ENCODE results near the gene SLC25A53. TPM values are rescaled to one million over a fixed set of nuclear protein-coding genes. Genes with fewer than 3 reads are reported as not detected.

Gene SLC25A53
- total and polyA plus RNA-seq, 10 of the 15 experiments (the other 5 are each of a cell fraction or from before 2014, with no cell fraction given), result 4.1 to 11.4 (median 7.6) TPM

DNA sequence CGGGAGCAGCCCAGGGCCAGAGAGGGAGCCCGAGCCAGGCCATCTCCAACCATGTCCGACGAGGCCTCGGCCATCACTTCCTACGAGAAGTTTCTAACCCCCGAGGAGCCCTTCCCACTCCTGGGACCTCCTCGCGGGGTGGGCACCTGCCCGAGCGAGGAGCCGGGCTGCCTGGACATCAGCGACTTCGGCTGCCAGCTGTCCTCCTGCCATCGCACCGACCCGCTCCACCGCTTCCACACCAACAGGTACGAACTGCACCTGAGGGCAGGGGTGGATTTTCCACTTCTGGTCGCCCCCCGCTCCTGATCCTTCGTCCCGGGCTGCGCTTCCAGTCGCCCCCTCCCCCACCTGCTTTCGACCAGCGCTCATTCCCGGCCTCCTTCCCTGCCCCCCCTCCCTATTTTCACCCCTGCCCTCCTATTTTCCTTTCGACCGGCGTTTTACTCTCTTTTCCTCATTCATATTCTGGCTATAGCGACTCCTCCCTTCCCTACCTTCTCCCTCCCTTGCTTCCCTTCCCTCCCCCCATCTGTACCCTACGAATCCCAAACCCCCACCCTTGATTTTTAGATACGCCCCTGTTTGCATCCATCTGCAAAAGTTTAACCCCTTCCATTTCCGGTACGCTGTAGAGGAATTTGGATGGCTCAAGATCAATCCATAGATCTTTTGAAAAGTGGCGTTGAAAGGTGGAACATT lies 10.1 kb upstream of the SLC25A53 start:
- no peaks in the 10 kb centered on the region; the same call in 2 of the 3 replicates for H3K9me3 ChIP-seq (replicated peaks; ENCODE audit: control insufficient read depth, insufficient read depth, low read length)
- peak overlapping the region; percentile 73 for H3K4me3 ChIP-seq
- 8% methylated on average over 27 of the region's 37 CpGs for WGBS (ENCODE audit: insufficient coverage, insufficient replicate concordance, low lambda C conversion rate, missing lambda C conversion rate)
- peak overlapping the region; percentile 69 for H3K9ac ChIP-seq (ENCODE audit: control insufficient read depth, insufficient read depth, low read length)
- CTCF ChIA-PET, result interaction anchor here (0.6 to 2.3 kb wide), 2 partner anchors 24 to 28 kb away, joined by 3 to 12 read pairs; no protein-coding TSS in a partner anchor
- POLR2A ChIA-PET, result interaction anchor here (0.6 to 3.7 kb wide), 2 partner anchors 10 to 20 kb away, joined by 6 to 16 read pairs; partner anchors contain the start of gene SLC25A53
- in situ Hi-C loops (cut with MboI), result no loop called here
- SMC1A ChIA-PET (ENCODE audit: uncharacterized antibody, unreplicated experiment), result interaction anchor here (1.0 to 3.2 kb wide), 2 partner anchors 10 to 58 kb away, joined by 3 to 20 read pairs; partner anchors contain the start of gene SLC25A53
- DNase-seq (ENCODE audit: low read depth, low spot score), result no peak
- no peaks in the 10 kb centered on the region for H3K36me3 ChIP-seq (ENCODE audit: control insufficient read depth in 2 of 2, insufficient read depth in 2 of 2, low read length in 1 of 2)
- RAD21 ChIA-PET (ENCODE audit: unreplicated experiment), result no interaction called here
- peak overlapping the region; percentile 70 for H3K27ac ChIP-seq (ENCODE audit: control insufficient read depth, insufficient read depth)
- no peak for ATAC-seq
- FAIRE-seq, result no peak
- BruUV-seq (replicated peaks), result no TSS peak
- no peaks in the 10 kb centered on the region for H3K27me3 ChIP-seq (replicated peaks in 1 of 2; ENCODE audit: control insufficient read depth in 2 of 2, insufficient read depth in 2 of 2, low read length in 1 of 2)
- no peaks in the 10 kb centered on the region for H4K20me1 ChIP-seq (ENCODE audit: control insufficient read depth, insufficient read depth)
- peaks cover 4% of the 10 kb centered on the region for H3K4me1 ChIP-seq (ENCODE audit: control insufficient read depth, insufficient read depth, low read length)
- peak overlapping the region; percentile 62 for H2AFZ ChIP-seq (ENCODE audit: control insufficient read depth, low read depth, low read length)
- intact Hi-C loops (cut with micrococcal nuclease; ENCODE audit: unreplicated experiment), result loop anchor here (1.0 kb wide), 1 partner anchor 10 kb away; the partner anchor contains the start of gene SLC25A53
- peaks cover 21% of the 10 kb centered on the region for H3K79me2 ChIP-seq (ENCODE audit: control insufficient read depth, insufficient read depth, low read length)
- TF ChIP-seq FOXK2 (IDR thresholded peaks at IDR 0.05) (no peak), BCL11A (IDR thresholded peaks at IDR 0.05; ENCODE audit: low read depth, low read length) (no peak), GATAD2B (conservative IDR thresholded peaks at IDR 0.05; ENCODE audit: low read depth) (no peak; the same call in 1 of the 2 replicates), DPF2 (IDR thresholded peaks at IDR 0.05) (0 out of 2 replicates have a peak, but pooled peaks have one; percentile 13), NR2F1 (conservative IDR thresholded peaks at IDR 0.05) (no peak), LARP7 (IDR thresholded peaks at IDR 0.05) (0 out of 2 replicates have a peak, but pooled peaks have one; percentile 12)
- TF ChIP-seq, protein P1, sequence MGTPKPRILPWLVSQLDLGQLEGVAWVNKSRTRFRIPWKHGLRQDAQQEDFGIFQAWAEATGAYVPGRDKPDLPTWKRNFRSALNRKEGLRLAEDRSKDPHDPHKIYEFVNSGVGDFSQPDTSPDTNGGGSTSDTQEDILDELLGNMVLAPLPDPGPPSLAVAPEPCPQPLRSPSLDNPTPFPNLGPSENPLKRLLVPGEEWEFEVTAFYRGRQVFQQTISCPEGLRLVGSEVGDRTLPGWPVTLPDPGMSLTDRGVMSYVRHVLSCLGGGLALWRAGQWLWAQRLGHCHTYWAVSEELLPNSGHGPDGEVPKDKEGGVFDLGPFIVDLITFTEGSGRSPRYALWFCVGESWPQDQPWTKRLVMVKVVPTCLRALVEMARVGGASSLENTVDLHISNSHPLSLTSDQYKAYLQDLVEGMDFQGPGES (IDR thresholded peaks at IDR 0.05), result no peak
- H3K4me2 ChIP-seq (ENCODE audit: control insufficient read depth, insufficient read depth), result 0 out of 2 replicates have a peak overlapping the region, but pooled peaks have one; percentile 32

Measured in GM12878 (cell line).